IMR-90 (cell line): ENCODE results near the gene RGS17. TPM values are rescaled to one million over a fixed set of nuclear protein-coding genes. Genes with fewer than 3 reads are reported as not detected.

Source experiments
- ATAC-seq: fragments of 200-7000 bp; cut with Tn5 transposase; 2 replicates; pipeline ENCODE4 v1.9.1; 2020; ENCODE audit warnings: low read depth, mild to moderate bottlenecking, moderate library complexity
- BruUV-seq: library from RNA; stranded (reverse); fragments of 400-500 nt; replicated peaks from 2 replicates; lab custom pipeline; 2021; lab: Mats Ljungman, UMichigan
- CTCF ChIA-PET: fragments of 300-600 bp; formaldehyde crosslinking; extraction: SDS; loops from one replicate; lab custom pipeline; 2021; ENCODE audit warnings: antibody characterized with exemption; lab: Yijun Ruan, JAX
- POLR2A ChIA-PET: fragments of 300-600 bp; sonication (Branson Sonifier 250); formaldehyde crosslinking; loops from one replicate; lab custom pipeline; 2022; ENCODE audit warnings: antibody characterized with exemption; ENCODE audit not compliant: unreplicated experiment; lab: Charles Lee
- DNase-seq: peaks from one replicate; pipeline ENCODE4 v3.0.0; 2013
- H2AFZ ChIP-seq: replicated peaks from 2 replicates; pipeline ENCODE3; 2013; ENCODE audit warnings: low read length, mild to moderate bottlenecking; ENCODE audit not compliant: poor library complexity
- H2AK5ac ChIP-seq: 2 replicates; pipeline ENCODE4 v1.6.1; 2013; ENCODE audit warnings: low read depth, low read length, inconsistent platforms
- H2AK9ac ChIP-seq: replicated peaks from 2 replicates; pipeline ENCODE3; 2013; ENCODE audit warnings: mild to moderate bottlenecking, low read depth, low read length, moderate library complexity; ENCODE audit not compliant: poor library complexity
- H2BK120ac ChIP-seq: 2 replicates; pipeline ENCODE4 v1.6.1; 2013; ENCODE audit warnings: low read depth, low read length, inconsistent platforms
- H2BK15ac ChIP-seq: 3 replicates; pipeline ENCODE4 v1.6.1; 2013; ENCODE audit warnings: low read depth, low read length, inconsistent platforms
- H2BK20ac ChIP-seq: 2 replicates; pipeline ENCODE4 v1.6.1; 2013; ENCODE audit warnings: low read depth, mild to moderate bottlenecking, inconsistent platforms, low read length, moderate library complexity
- H2BK5ac ChIP-seq: 2 replicates; pipeline ENCODE4 v1.6.1; 2013; ENCODE audit warnings: mild to moderate bottlenecking, low read depth, low read length, inconsistent platforms; ENCODE audit not compliant: poor library complexity, severe bottlenecking
- H3K14ac ChIP-seq: replicated peaks from 2 replicates; pipeline ENCODE4 v1.6.1; 2013; ENCODE audit warnings: low read depth, low read length, inconsistent platforms
- H3K18ac ChIP-seq: 2 replicates; pipeline ENCODE4 v1.6.1; 2013; ENCODE audit warnings: low read depth, low read length, control low read depth
- H3K23ac ChIP-seq: 2 replicates; pipeline ENCODE4 v1.6.1; 2013; ENCODE audit warnings: low read depth, low read length, inconsistent platforms
- H3K27ac ChIP-seq: 2 replicates; pipeline ENCODE4 v1.5.1; 2013; ENCODE audit warnings: mild to moderate bottlenecking, control low read depth, low read length; ENCODE audit not compliant: insufficient read depth
- H3K27me3 ChIP-seq: 2 replicates; pipeline ENCODE4 v1.6.1; 2013; ENCODE audit warnings: low read length; ENCODE audit not compliant: control insufficient read depth, insufficient read depth
- H3K36me3 ChIP-seq: 2 replicates; pipeline ENCODE4 v1.6.1; 2013; ENCODE audit warnings: low read length, mixed read lengths; ENCODE audit not compliant: control insufficient read depth, insufficient read depth
- H3K4ac ChIP-seq: 2 replicates; pipeline ENCODE4 v1.6.1; 2013; ENCODE audit warnings: low read depth, low read length, inconsistent platforms
- H3K4me1 ChIP-seq: 2 replicates; pipeline ENCODE4 v1.6.1; 2013; ENCODE audit warnings: low read length, mixed read lengths; ENCODE audit not compliant: control insufficient read depth, insufficient read depth
- H3K4me2 ChIP-seq: 2 replicates; pipeline ENCODE4 v1.6.1; 2013; ENCODE audit warnings: low read depth, mild to moderate bottlenecking, control low read depth, low read length, moderate library complexity
- H3K4me3 ChIP-seq: 2 replicates; pipeline ENCODE4 v1.5.1; 2013; ENCODE audit warnings: low read depth, mild to moderate bottlenecking, control low read depth, low read length, moderate library complexity; ENCODE audit not compliant: insufficient read depth
- H3K56ac ChIP-seq: 2 replicates; pipeline ENCODE4 v1.6.1; 2013; ENCODE audit warnings: low read length, inconsistent platforms; ENCODE audit not compliant: insufficient read depth; ENCODE audit errors: extremely low read depth
- H3K79me1 ChIP-seq, 2 experiments: 2 replicates each; pipeline ENCODE4 v1.6.1; 2013; ENCODE audit warnings: low read length in 2 of 2, inconsistent platforms in 1 of 2, low read depth in 1 of 2
- H3K9ac ChIP-seq: 2 replicates; pipeline ENCODE4 v1.6.1; 2013; ENCODE audit warnings: low read depth, low read length, control low read depth
- H3K9me1 ChIP-seq: 2 replicates; pipeline ENCODE4 v1.6.1; 2013; ENCODE audit warnings: low read length, inconsistent platforms; ENCODE audit not compliant: insufficient read depth
- H3K9me3 ChIP-seq: 2 replicates; pipeline ENCODE4 v1.6.1; 2013; ENCODE audit warnings: low read length; ENCODE audit not compliant: control insufficient read depth, insufficient read depth
- H4K20me1 ChIP-seq: 2 replicates; pipeline ENCODE4 v1.6.1; 2013; ENCODE audit warnings: low read length, inconsistent platforms; ENCODE audit not compliant: insufficient read depth
- H4K5ac ChIP-seq: 2 replicates; pipeline ENCODE4 v1.6.1; 2013; ENCODE audit warnings: mild to moderate bottlenecking, low read depth, low read length, control low read depth
- H4K8ac ChIP-seq, 2 experiments: 2 replicates each; pipeline ENCODE4 v1.6.1; 2013; ENCODE audit warnings: low read depth in 2 of 2, low read length in 2 of 2, control low read depth in 1 of 2, inconsistent platforms in 1 of 2
- H4K91ac ChIP-seq: 2 replicates; pipeline ENCODE4 v1.6.1; 2013; ENCODE audit warnings: low read depth, low read length, inconsistent platforms; ENCODE audit not compliant: insufficient read depth
- BHLHE40 ChIP-seq: fragments of 150-350 bp; IDR thresholded peaks from 2 replicates; pipeline ENCODE4 v1.6.1; 2016; ENCODE audit warnings: mild to moderate bottlenecking, low read depth, low read length
- CEBPB ChIP-seq: IDR thresholded peaks from 2 replicates; pipeline ENCODE4 v1.6.1; 2012; ENCODE audit warnings: low read depth, low read length, improper control_type of control experiment
- CHD1 ChIP-seq: IDR thresholded peaks from 2 replicates; pipeline ENCODE4 v1.6.1; 2012; ENCODE audit warnings: low read depth, low read length, improper control_type of control experiment
- CTCF ChIP-seq: conservative IDR thresholded peaks from 2 replicates; pipeline ENCODE4 v1.5.1; 2012; ENCODE audit warnings: mild to moderate bottlenecking, low read depth, low read length, improper control_type of control experiment
- ELK1 ChIP-seq: fragments of 150-350 bp; IDR thresholded peaks from 2 replicates; pipeline ENCODE4 v1.6.1; 2016; ENCODE audit warnings: low read depth, mild to moderate bottlenecking, low read length, moderate library complexity, borderline replicate concordance
- FOS ChIP-seq: fragments of 150-350 bp; IDR thresholded peaks from 2 replicates; pipeline ENCODE4 v1.6.1; 2016; ENCODE audit warnings: low read depth, low read length
- MAFK ChIP-seq: IDR thresholded peaks from 2 replicates; pipeline ENCODE4 v1.6.1; 2012; ENCODE audit warnings: low read depth, low read length, improper control_type of control experiment
- MAZ ChIP-seq: IDR thresholded peaks from 2 replicates; pipeline ENCODE4 v1.6.1; 2012; ENCODE audit warnings: low read depth, mild to moderate bottlenecking, low read length, improper control_type of control experiment, moderate library complexity, borderline replicate concordance
- MXI1 ChIP-seq: IDR thresholded peaks from 2 replicates; pipeline ENCODE4 v1.6.1; 2012; ENCODE audit warnings: low read depth, mild to moderate bottlenecking, low read length, moderate library complexity, borderline replicate concordance
- NFE2L2 ChIP-seq: fragments of 150-350 bp; IDR thresholded peaks from 2 replicates; pipeline ENCODE4 v1.6.1; 2016; ENCODE audit warnings: low read depth, mild to moderate bottlenecking, low read length
- POLR2A ChIP-seq: IDR thresholded peaks from 2 replicates; pipeline ENCODE4 v1.6.1; 2012; ENCODE audit warnings: mild to moderate bottlenecking, low read depth, low read length
- RAD21 ChIP-seq: IDR thresholded peaks from 2 replicates; pipeline ENCODE4 v1.6.1; 2012; ENCODE audit warnings: low read length, improper control_type of control experiment
- RCOR1 ChIP-seq: IDR thresholded peaks from 2 replicates; pipeline ENCODE4 v1.6.1; 2012; ENCODE audit warnings: mild to moderate bottlenecking, low read length, improper control_type of control experiment; ENCODE audit not compliant: insufficient replicate concordance
- RFX5 ChIP-seq: IDR thresholded peaks from 2 replicates; pipeline ENCODE4 v1.8.0; 2012; ENCODE audit warnings: low read depth, mild to moderate bottlenecking, low read length, moderate library complexity
- SMC3 ChIP-seq: fragments of 150-350 bp; IDR thresholded peaks from 2 replicates; pipeline ENCODE4 v1.6.1; 2016; ENCODE audit warnings: low read depth, mild to moderate bottlenecking, antibody characterized with exemption, low read length, moderate library complexity
- USF2 ChIP-seq: fragments of 150-350 bp; IDR thresholded peaks from 2 replicates; pipeline ENCODE4 v1.6.1; 2017; ENCODE audit warnings: mild to moderate bottlenecking, antibody characterized with exemption, low read length, low read depth
- WGBS, 2 experiments: methylation state at CpG; one replicate each; pipeline versions ENCODE4 v1.1.5 to v1.1.7; 2013; ENCODE audit warnings: missing lambda C conversion rate in 2 of 2; ENCODE audit not compliant: insufficient read length in 1 of 2; ENCODE audit errors: extremely low coverage in 2 of 2; 5-methylcytosine and 5-hydroxymethylcytosine counted together
- dilution Hi-C: fragments of 300-500 bp; cut with HindIII; formaldehyde crosslinking; loops from one replicate; pipeline ENCODE4 v1.14.3; 2018; ENCODE audit warnings: low sequenced_read_pairs; ENCODE audit not compliant: unreplicated experiment
- in situ Hi-C: fragments of 300-500 bp; cut with MboI; formaldehyde crosslinking; loops from 3 replicates; pipeline ENCODE4 v1.14.3; 2019; ENCODE audit warnings: low sequenced_read_pairs, inconsistent platforms, mixed read lengths
- intact Hi-C: fragments of 100-400 bp; cut with micrococcal nuclease; formaldehyde crosslinking; loops from 2 replicates; pipeline ENCODE4 v1.10.0; 2022
- polyA plus RNA-seq, 3 experiments: library from polyadenylated mRNA; depleted of rRNA; stranded (reverse); fragments of >200 nt; gene quantifications; 2 replicates each; pipeline ENCODE4 v1.2.3, GENCODE V29; 2012; ENCODE audit warnings: low replicate concordance in 1 of 3
- total RNA-seq: library from RNA; depleted of rRNA; stranded (reverse); fragments of >200 nt; gene quantifications from 2 replicates; pipeline ENCODE4 v1.2.3, GENCODE V29; 2012

Gene RGS17
- total and polyA plus RNA-seq, 2 of the 4 experiments (the other 2 are of a cell fraction) = 0.75 to 1.4 TPM

GRCh38 chr6:153027480-153027879 is 103.6 kb downstream of the RGS17 start:
- no peak for ATAC-seq
- CTCF ChIA-PET = no interaction called here

More at GRCh38 chr6:153027480-153027879, 103.6 kb downstream of the RGS17 start:
- Histone ChIP-seq H2AK5ac (no peak overlapping the region), H3K27ac (no peak overlapping the region), H2BK20ac (no peak overlapping the region), H2AFZ (no peak overlapping the region), H4K5ac (no peak overlapping the region), H2BK5ac (no peak overlapping the region), H3K9ac (no peak overlapping the region), H2AK9ac (no peak overlapping the region), H3K27me3 (no peaks in the 10 kb centered on the region), H3K4me2 (no peak overlapping the region), H3K23ac (no peak overlapping the region), H2BK15ac (no peak overlapping the region), H3K79me1 (no peaks in the 10 kb centered on the region; a peak in 1 of 4 replicates), H3K9me3 (no peaks in the 10 kb centered on the region), H3K14ac (no peak overlapping the region), H3K56ac (no peak overlapping the region), H4K91ac (no peak overlapping the region), H4K8ac (no peak overlapping the region), H3K18ac (no peak overlapping the region), H3K4me3 (no peak overlapping the region), H3K9me1 (no peaks in the 10 kb centered on the region), H3K36me3 (0 out of 2 replicates have a peak, but pooled peaks cover 1% of the 10 kb centered on the region), H2BK120ac (no peak overlapping the region), H3K4ac (no peak overlapping the region), H3K4me1 (peaks cover 9% of the 10 kb centered on the region), H4K20me1 (no peaks in the 10 kb centered on the region)
- WGBS, 2 experiments = no CpG with 5 or more reads among the region's 4 CpGs
- in situ Hi-C loops = loop anchor here (25.0 kb wide), 2 partner anchors 485 to 1135 kb away; no protein-coding TSS in a partner anchor
- dilution Hi-C loops = no loop called here
- POLR2A ChIA-PET = no interaction called here
- no peak for TF ChIP-seq USF2
- no peak for TF ChIP-seq MAZ
- no peak for TF ChIP-seq NFE2L2
- TF ChIP-seq ELK1 = no peak
- TF ChIP-seq RAD21 = no peak
- no peak for TF ChIP-seq CHD1
- TF ChIP-seq CEBPB = no peak
- TF ChIP-seq MXI1 = no peak
- no peak for TF ChIP-seq POLR2A
- no peak for TF ChIP-seq SMC3
- TF ChIP-seq RCOR1 = no peak
- no peak for TF ChIP-seq FOS
- TF ChIP-seq CTCF = no peak
- TF ChIP-seq MAFK = no peak
- TF ChIP-seq BHLHE40 = no peak
- no peak for TF ChIP-seq RFX5
- DNase-seq = no peak
- no TSS peak for BruUV-seq
- intact Hi-C loops = no loop called here
